MV-4-11 (cell line): ENCODE measurements around the gene B4GALNT1.
"Not testable (repeated sequence)": the region's sequence is repeated elsewhere in the genome, so short reads cannot be mapped to it uniquely, and the experiment has no call there.

Source experiments
- DNase-seq: peaks from one replicate; lab custom pipeline; 2025; lab: John Stamatoyannopoulos, UW

Gene B4GALNT1

GRCh38 chr12:57637364-57637763 is 4.4 kb upstream of the B4GALNT1 start:
- no peak for DNase-seq

- DNase-seq = not testable (repeated sequence)
Observed at GRCh38 chr12:57636731-57637130, 3.7 kb upstream of the B4GALNT1 start.

GRCh38 chr12:57632073-57632957 is 686 bp downstream of the B4GALNT1 start:
- no peak for DNase-seq

GRCh38 chr12:57631566-57632072 is 1.4 kb downstream of the B4GALNT1 start:
- no peak for DNase-seq

DNA sequence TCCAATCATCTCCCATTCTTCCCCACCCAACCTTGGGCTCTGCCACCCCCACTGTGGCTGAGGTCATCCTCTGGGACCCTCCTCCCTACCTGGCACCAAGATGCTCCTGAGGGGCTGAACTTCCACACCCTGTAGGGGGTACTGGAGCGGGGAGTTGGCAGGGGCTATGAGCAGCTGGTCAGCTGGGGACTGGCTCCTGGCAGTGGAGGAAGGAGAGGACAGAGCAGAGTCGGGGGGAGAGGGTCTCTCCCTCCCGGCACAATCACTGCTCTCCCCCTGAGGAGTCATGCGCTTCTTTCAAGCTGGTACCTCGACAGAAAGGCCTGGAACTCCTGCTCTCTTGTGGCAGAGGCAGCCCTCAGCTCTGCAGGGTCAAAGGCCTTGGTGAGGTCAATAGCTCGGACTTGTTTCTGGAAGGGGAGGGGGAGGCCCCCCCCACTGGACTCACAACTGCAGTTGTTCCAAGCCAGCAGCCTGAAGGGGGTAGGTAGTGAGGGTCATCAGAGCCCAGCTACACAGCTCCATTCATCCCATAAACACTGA is 2.0 kb downstream of the B4GALNT1 start:
- no peak for DNase-seq

GRCh38 chr12:57629897-57630471 is 3.0 kb downstream of the B4GALNT1 start:
- DNase-seq = no peak

GRCh38 chr12:57628280-57629191 is 4.5 kb downstream of the B4GALNT1 start:
- DNase-seq = no peak

- no peak for DNase-seq
Observed at GRCh38 chr12:57627501-57628279, 5.3 kb downstream of the B4GALNT1 start.

- DNase-seq = no peak
Observed at GRCh38 chr12:57626921-57627445, 6.0 kb downstream of the B4GALNT1 start.

GRCh38 chr12:57626111-57626920 is 6.7 kb downstream of the B4GALNT1 start:
- DNase-seq = no peak

DNA sequence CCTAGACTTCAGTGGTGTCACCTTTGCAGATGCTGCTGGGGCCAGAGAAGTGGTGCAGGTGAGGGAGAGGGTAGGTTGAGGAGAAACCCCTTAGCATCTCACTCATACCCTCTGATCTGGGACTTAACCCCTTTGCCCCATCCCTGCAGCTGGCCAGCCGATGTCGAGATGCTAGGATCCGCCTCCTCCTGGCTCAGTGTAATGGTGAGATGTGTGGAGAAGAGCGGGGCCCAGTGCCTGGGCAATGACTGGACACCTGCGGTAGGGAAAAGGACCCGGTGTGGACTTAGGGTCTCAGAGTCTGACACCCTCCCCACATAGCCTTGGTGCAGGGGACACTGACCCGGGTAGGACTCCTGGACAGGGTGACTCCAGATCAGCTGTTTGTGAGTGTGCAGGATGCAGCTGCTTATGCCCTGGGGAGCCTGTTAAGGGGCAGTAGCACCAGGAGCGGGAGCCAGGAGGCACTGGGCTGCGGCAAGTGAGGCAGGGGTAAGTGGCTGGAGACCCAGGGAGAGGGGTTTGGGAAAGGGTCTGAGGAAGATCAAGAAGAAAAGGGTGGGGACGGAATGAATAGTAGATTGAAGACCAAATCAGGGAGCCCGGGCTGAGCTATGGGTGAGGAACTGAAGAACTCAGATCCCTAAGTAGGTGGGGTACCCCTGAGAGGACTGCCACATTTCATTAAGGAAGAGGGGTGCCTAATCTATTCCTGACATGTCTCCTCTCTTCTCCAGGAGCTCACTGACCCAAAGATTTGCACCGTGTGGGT is 7.6 kb downstream of the B4GALNT1 start:
- DNase-seq = no peak

- DNase-seq = no peak
Observed at GRCh38 chr12:57624441-57625220, 8.4 kb downstream of the B4GALNT1 start.

DNA sequence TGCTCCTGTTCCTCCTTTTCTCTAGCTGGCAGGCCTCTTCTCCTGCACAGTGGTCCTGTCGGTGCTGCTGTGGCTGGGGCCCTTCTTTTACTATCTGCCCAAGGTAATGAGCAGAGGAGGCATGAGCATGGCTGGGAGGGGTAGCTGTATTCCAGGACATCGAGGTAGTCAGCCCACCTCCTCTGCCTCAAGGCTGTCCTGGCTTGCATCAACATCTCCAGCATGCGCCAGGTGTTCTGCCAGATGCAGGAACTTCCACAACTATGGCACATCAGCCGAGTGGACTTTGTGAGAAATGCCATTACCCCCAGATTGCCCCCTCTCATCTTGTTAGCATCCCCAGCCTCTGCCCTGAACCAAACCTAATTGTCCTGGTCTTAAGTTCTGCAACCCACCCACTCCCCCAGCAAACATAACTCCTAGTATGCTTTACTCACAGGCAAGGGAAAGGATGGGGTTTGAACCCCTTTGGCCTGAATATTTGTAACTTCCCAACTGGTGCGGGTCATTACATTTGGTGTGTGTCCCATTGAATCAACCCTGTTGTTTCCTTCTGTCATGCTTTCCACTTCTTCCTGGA is 9.1 kb downstream of the B4GALNT1 start:
- DNase-seq = no peak

DNA sequence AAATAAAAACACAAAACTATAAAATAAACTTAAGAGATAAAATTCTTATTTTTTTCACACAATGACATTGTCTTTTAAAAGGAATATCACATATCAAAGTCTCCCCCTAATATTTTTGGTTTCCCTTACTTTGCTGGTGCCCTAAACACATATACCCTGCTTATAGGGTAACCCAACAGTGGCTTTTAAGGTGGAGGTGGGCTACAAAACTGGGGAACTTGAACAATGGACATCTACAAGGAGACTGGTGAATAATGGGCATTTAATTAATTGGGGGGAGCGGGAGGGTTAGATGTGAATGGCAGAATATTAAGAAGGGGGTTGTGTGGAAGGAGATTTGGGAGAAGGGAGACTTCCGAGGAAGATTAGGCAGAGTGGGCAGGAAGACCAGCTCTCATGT is 9.6 kb downstream of the B4GALNT1 start:
- no peak for DNase-seq

DNA sequence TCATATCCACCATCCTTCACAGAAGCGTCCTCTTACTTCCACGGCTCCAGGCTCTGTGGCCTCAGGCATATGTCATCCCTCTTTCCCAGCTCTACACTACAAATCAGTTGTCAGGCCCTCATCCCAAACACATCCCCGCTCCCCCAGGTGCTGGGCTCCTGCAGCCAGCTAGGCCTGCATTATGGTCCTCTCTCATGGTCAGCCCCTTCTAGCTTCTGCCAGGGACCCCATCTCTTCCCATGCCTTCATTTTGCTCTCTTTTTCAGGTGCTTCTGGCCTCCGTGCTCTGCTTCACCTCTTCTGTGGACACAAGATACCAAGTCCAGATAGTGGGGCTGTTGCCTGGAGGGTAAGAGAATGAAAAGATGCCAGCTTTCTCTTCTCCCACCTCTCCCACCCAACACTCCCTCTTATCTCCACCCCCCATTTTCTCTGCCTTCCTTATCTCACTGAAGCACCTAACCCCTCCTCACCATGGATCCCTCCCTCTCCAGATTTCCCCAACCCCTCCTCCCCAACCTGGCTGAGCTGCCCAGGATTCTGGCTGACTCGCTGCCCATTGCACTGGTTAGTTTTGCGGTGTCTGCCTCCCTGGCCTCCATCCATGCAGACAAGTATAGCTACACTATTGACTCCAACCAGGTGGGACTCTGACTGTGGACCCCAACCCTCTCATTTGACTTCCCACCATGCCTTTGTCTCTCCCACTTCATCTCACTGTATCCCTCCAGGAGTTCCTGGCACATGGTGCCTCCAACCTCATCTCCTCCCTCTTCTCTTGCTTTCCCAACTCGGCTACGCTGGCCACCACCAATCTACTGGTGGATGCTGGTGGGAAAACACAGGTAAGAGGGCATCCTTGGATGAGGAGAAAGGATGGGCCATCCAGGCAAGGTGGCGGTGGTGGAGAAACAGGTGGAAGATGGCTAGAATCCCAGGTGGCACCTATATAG is 10.4 kb downstream of the B4GALNT1 start:
- DNase-seq = no peak

DNA sequence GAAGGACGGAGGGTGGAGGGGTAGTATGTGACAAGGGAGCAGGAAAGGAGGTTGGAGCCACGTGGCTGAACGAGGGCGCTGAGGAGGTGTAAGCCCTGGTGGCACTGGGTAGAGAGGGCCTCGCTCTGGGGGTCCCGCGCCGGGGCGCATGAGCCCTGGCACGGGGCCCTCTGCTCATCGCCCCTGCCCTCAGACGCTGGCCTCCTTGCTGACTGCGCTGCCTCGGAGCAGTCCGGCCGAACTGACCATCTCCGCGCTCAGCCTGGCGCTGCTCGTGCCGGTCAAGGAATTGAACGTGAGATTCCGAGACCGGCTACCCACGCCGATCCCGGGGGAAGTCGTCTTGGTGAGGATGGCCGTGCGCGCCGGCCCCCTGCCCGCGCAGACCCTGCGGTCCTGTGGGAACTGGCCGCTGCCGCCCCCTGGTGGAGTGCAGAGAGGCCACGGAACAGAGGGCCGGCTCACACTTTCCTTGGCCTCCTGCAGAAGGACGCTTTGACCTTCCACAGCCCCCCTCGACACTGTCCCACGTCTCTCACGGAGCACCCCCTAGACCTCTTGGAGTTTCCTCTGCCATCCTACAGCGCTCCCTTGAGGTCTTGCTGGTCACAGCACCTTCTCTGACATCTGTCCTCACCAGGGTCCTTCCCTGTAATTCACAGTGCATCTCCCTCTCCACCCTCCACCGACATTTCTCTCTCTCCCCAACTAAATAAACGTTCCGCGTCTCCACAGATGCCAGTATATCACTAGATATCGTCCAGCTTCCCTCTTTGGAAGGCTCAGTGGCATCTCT is 11.3 kb downstream of the B4GALNT1 start:
- DNase-seq = no peak
